Measurements from ENCODE around the gene ARFGAP3.
A peak's percentile ranks its signal among the peaks of the same experiment; 100 is the strongest.

Gene ARFGAP3

GRCh38 chr22:42856865-42857704, at the start of gene ARFGAP3:
Gene ARFGAP3 (minus strand): TSS chr22:42857273. CDS start chr22:42857182, 91 bp downstream.
- DNase-seq (ENCODE audit: insufficient read length, low spot score) (peak; percentile 86), FAIRE-seq (peak; percentile 53)
- TF ChIP-seq POLR2A (IDR thresholded peaks at IDR 0.05; ENCODE audit: low read depth, low read length): peak; percentile 72; the same call in 1 of the 2 replicates

DNA sequence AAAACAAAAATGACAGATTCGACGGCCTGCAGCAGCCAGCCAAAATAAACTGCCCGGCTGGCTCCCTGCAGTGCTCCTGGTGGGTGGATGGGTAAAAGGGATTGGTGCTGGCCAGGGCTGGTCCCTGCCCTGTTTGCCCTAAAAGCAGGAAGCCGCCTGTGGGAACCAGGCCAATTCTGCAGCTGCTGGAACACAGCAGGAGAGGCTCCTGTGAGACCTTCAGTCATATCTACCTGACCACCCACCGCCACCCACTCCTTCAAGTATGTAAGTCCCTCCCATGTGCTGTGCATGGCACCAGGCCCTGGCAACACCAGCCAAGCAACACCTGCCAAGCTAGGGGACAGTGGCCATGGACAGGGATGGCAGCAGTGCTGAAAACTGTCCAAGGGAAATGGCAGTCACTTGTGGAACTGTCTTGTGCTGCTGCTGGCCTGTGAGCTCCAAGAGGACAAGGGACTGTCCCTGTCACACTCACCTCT, 48.7 kb upstream of the ARFGAP3 start:
- no peak for FAIRE-seq
- TF ChIP-seq POLR2A (IDR thresholded peaks at IDR 0.05; ENCODE audit: low read depth, low read length): no peak
- DNase-seq (ENCODE audit: insufficient read length, low spot score): no peak

DNA sequence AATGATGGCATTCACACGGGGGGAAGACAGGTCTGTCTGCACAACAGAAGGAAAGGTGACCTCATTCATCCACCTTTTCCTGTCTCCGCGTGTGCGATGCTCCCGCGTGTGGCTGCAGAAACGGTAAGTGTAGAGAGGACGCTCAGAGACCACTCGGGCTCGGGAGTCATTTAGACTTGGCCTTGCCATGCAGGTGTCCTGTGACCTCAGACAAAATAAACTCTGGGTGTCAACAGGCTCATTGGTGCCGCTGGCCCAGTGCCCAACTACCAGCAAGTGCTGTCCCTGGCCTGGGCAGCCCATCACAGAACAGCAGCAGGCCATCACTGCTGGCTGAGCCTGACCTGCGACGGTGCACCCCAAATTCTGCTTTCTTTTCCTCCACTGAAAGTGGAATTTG, 48.1 kb upstream of the ARFGAP3 start:
- no peak for FAIRE-seq

DNA sequence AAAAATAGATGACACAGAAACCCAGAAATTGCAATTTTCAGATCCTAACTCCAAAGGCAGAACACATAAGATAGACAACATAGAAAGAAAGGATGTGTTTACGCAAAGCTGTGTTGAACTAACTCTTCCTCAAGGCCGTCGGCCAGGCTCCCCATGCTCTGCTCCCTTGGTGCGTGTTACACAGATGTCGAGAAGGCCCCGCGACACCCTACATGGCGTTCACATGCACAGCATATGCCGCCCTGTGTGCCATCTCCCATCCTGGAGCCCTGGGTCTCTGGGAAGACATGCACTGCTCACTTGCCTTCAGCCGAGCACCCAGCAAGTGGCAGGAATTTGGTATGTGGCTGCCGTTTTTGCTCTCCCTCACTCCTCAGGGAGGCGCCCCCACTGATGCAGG, 47.0 kb upstream of the ARFGAP3 start:
- FAIRE-seq (no peak), DNase-seq (ENCODE audit: insufficient read length, low spot score) (no peak)
- TF ChIP-seq POLR2A (IDR thresholded peaks at IDR 0.05; ENCODE audit: low read depth, low read length): no peak

More for the DNA sequence above, 48.1 kb upstream of the ARFGAP3 start:
- DNase-seq (ENCODE audit: insufficient read length, low spot score): no peak
- TF ChIP-seq POLR2A (IDR thresholded peaks at IDR 0.05; ENCODE audit: low read depth, low read length): no peak

DNA sequence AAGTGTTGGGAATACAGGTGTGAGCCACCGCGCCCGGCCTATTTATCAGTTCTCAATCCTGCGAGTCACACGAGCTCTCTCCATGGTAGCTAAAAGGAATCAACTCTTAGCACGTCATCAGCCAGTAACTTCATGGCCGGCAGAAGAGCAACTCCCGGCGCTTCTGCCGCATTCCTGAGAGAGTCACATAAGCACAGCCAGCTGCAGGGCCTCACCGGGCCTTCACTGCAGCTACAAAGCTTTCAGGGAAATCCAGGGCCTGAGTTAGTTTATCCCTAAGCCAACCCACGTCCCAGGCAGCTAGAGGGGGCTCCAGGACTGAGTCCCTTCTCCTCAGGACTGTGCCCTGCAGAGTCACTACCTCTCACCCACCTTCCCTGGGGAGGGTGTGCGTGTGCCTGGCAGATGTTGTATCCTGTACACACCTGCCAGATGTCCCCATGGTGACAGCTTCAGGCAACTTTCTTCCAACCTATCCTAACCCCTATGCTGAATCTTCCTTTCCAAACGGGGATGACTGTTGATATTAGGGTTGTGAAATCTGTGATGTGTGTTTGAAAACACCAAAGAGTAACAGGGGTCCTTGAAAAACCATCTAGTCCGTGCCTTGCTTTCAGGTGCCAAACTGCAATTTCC, 45.9 kb upstream of the ARFGAP3 start:
- FAIRE-seq: no peak

GRCh38 chr22:42901790-42902508, 44.9 kb upstream of the ARFGAP3 start:
- TF ChIP-seq POLR2A (IDR thresholded peaks at IDR 0.05; ENCODE audit: low read depth, low read length): no peak
- FAIRE-seq (no peak), DNase-seq (ENCODE audit: insufficient read length, low spot score) (no peak)

More for the DNA sequence above, 45.9 kb upstream of the ARFGAP3 start:
- no peak for TF ChIP-seq POLR2A (IDR thresholded peaks at IDR 0.05; ENCODE audit: low read depth, low read length)
- no peak for DNase-seq (ENCODE audit: insufficient read length, low spot score)

DNA sequence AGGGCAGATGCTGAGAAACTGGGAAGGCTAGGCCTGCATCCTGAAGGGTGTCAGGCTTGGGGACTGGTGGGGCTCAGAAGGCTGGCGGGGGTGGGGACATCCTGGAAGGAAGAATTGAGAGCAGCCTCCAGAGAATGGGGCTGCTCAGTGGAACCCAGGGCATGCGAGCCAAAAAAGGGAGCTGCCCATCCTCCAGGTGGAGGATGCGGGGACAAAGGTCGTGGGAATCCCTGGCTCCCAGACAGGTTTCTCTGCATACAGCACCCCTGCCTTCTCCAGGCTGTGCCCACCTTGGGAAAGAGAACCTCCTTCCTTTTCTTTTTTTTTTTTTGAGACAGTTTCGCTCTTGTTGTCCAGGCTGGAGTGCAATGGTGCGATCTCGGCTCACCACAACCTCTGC, 40.9 kb upstream of the ARFGAP3 start:
- FAIRE-seq: no peak
- TF ChIP-seq POLR2A (IDR thresholded peaks at IDR 0.05; ENCODE audit: low read depth, low read length): no peak
- DNase-seq (ENCODE audit: insufficient read length, low spot score): no peak

DNA sequence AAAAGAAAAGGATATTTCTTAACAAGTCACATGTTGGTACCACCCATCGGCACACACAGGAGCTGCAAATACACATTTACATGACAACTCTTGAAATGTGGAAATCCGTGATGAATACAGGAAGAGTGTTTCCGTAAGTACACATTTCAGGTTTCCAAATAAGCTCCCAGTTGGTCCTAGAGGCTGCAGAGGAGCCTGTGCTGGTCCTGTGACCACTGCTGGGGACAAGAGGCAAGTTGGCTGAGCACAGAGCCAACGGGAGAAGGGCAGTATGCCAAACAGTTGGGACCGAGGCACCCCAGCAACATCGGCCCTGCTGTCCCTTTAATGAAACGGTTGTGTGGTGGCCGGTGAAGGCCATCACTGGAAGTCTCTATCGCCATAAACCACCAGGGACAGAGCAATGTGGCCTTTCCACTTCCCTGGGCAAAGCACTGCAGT, 38.5 kb upstream of the ARFGAP3 start:
- no peak for FAIRE-seq
- no peak for TF ChIP-seq POLR2A (IDR thresholded peaks at IDR 0.05; ENCODE audit: low read depth, low read length)
- DNase-seq (ENCODE audit: insufficient read length, low spot score): no peak

DNA sequence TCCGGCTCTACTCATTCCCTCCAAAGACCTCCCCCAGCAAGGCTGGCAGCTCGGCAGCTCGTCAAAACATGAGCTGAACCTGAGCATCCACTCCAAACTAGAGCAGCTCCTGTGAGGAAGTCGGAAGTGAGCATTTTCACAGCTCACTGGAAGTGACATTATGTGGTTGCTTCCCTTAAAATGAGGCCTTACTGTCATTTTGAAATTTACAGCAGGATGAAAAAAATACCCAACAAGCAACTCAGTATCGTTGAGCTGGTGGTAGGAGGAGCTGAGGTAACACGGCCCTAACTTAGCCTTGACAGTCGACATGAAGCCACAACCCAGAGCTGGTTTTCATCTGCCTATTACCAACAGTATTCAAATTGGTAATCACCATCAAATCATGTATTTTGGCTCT, 38.0 kb upstream of the ARFGAP3 start:
- TF ChIP-seq POLR2A (IDR thresholded peaks at IDR 0.05; ENCODE audit: low read depth, low read length): no peak
- no peak for FAIRE-seq
- no peak for DNase-seq (ENCODE audit: insufficient read length, low spot score)

DNA sequence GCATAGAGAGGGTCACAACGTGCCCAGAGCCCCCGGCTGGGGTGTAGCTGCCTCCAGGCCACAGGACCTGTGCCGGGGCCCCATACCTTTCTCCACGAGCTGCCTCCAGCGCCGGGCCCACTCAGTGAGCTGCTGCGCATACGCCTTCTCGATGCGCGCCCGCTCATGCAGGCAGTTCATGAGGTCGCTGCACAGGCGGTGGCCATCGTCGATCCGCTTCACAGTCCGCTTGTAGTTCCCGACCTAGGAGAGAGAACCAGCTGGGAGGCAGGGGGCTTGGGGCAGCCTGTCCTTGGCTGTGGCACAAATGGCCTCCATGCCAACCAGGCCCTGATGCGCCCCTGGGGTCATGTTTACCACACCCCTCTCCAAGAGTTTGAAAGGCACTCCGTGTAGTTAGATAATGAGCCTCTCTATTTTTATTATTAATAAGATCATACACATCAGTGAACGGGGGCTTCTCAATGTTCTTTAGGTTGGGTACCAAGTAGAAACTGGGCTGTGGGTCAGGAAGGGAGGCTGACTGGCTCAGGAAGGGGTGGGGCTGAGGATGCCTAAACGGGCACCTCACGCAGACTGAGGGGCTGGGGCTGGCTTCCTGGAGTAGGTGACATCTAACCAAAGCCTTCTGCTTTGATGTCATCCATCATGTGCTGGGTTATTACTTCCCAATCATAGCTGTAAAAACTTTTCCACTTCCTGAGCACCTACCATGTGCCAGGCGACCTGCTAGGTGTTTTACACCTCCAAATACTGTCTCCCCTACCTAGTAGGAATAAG, 36.5 kb upstream of the ARFGAP3 start:
- FAIRE-seq (no peak), DNase-seq (ENCODE audit: insufficient read length, low spot score) (no peak)
- TF ChIP-seq POLR2A (IDR thresholded peaks at IDR 0.05; ENCODE audit: low read depth, low read length): no peak

DNA sequence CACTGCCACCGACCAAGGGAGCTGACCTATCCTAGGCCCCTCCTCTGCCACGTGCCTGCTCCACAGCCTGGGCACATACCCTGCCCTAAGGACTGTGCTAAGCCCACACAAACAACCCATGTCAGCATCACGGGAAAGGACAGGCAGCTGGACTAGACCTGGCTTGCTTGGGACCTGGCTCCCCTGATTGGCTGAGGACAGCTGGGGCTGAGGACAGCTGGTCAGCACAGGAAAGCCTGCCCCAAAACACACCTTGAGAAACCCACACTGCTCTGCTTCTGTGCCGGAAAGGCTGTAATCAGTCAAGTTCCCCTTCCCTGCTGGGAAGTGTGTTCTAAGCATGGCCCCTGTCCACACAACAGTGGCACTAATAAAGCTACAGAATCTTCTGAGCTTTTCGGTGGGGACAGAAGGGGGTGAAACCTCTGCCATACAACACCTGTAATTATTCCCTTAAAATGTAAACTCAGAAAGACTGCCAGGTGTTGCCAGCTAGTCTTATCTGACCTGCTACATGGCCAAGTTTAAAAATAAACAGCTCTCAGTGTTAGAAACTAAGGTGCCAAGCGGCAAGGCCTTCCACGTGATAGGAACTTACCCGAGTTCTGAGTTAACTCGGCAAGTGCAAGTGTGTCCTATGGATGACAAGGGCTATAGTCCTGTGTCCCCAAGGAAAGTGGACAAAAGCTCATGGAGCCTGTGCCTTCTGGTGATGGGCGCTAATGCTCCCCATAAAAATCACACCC, 35.7 kb upstream of the ARFGAP3 start:
- DNase-seq (ENCODE audit: insufficient read length, low spot score): no peak
- no peak for FAIRE-seq
- TF ChIP-seq POLR2A (IDR thresholded peaks at IDR 0.05; ENCODE audit: low read depth, low read length): no peak

DNA sequence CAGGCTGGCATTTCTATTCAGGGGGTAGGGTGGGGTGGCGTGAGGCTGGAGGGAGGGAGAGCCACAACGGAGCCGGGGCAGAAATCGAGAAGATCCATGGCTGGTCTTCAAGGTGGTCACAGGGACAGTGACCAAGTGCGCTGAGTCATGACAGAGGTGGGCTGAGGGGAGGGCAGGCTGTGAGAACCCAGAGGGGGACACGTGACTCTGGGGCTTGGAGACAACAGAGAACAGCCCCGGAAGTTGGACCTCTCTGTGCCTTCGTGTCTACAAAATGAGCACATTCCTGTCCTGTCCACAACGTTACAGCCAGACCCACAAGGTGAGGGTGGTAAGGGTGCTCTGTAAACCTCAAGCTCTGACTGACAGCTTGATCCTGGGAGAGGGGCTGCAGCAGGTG, 35.1 kb upstream of the ARFGAP3 start:
- no peak for DNase-seq (ENCODE audit: insufficient read length, low spot score)
- FAIRE-seq: no peak
- no peak for TF ChIP-seq POLR2A (IDR thresholded peaks at IDR 0.05; ENCODE audit: low read depth, low read length)

- DNase-seq (ENCODE audit: insufficient read length, low spot score) (no peak), FAIRE-seq (no peak)
- TF ChIP-seq POLR2A (IDR thresholded peaks at IDR 0.05; ENCODE audit: low read depth, low read length): no peak
These were observed 34.6 kb upstream of the ARFGAP3 start for GRCh38 chr22:42891696-42892095.

All from H54 (cell line).